HUES48 (cell line): Measurements from ENCODE around the gene SPATA25.
"Not testable (repeated sequence)": the region's sequence is repeated elsewhere in the genome, so short reads cannot be mapped to it uniquely, and the experiment has no call there.

Source experiments
- H3K27ac ChIP-seq: one replicate; pipeline ENCODE4 v1.7.0; 2013; ENCODE audit warnings: low read depth, low read length, inconsistent platforms
- H3K27me3 ChIP-seq: 2 replicates; pipeline ENCODE4 v1.6.1; 2013; ENCODE audit warnings: mild to moderate bottlenecking, low read length; ENCODE audit not compliant: control insufficient read depth, insufficient read depth
- H3K36me3 ChIP-seq: 2 replicates; pipeline ENCODE4 v1.6.1; 2013; ENCODE audit warnings: low read length; ENCODE audit not compliant: control insufficient read depth, insufficient read depth
- H3K4me1 ChIP-seq: 2 replicates; pipeline ENCODE4 v1.6.1; 2013; ENCODE audit warnings: mild to moderate bottlenecking, low read length; ENCODE audit not compliant: control insufficient read depth, insufficient read depth
- H3K4me3 ChIP-seq: 2 replicates; pipeline ENCODE4 v1.5.1; 2013; ENCODE audit warnings: mild to moderate bottlenecking, low read depth, low read length
- H3K9ac ChIP-seq: 2 replicates; pipeline ENCODE4 v1.6.1; 2013; ENCODE audit warnings: mild to moderate bottlenecking, low read depth, low read length, moderate library complexity
- H3K9me3 ChIP-seq: 2 replicates; pipeline ENCODE4 v1.6.1; 2013; ENCODE audit warnings: low read length; ENCODE audit not compliant: control insufficient read depth, insufficient read depth

Gene SPATA25

DNA sequence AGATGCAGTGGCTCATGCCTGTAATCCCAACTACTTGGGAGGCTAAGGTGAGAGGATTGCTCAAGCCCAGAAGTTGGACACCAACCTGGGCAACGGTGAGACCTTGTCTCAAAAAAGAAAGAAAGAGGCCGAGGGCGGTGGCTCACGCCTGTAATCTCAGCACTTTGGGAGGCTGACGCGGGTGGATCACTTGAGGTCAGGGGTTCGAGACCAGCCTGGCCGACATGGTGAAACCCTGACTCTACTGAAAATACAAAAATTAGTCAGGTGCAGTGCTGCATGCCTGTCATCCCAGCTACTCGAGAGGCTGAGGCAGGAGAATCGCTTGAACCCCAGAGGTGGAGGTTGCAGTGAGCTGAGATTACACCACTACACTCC, 13.3 kb downstream of the SPATA25 start:
- not testable (repeated sequence) for H3K27me3 ChIP-seq, H3K27ac ChIP-seq, H3K4me1 ChIP-seq, H3K9me3 ChIP-seq, H3K4me3 ChIP-seq, H3K9ac ChIP-seq
- peaks cover 19% of the 10 kb centered on the region for H3K36me3 ChIP-seq

DNA sequence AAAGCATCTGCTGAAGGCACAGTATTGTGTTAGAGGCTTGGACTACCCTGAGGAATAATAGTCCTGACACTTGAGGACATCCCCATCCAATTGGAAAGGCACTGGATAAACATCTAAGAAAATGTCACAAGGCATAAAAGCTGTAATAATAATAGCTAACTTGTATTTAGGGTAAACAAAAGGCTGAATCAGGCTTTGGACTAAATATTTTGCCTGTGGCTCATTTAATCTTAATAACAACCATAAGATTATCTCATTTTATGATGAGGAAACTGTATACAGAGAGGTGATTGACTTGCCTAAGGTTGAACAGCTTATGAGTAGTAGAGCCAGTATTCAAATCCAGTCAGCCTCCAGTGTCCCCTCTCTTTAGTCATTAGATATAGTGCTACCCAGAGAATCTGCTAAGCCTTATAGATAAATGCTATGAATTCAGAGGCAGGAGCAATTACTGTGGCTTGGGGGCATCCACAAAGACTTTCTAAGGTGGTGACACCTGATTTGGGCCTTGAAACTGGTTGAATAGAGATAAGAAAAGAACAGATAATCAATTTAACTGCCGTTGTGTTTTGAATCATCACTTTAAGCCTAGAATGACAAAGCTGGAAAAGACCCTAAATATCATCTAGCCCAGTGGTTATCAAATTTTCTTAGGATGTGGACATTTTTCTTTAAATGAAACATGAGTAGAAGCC, 13.9 kb downstream of the SPATA25 start:
- Histone ChIP-seq H3K4me3 (no peak overlapping the region), H3K36me3 (peaks cover 19% of the 10 kb centered on the region), H3K9ac (no peak overlapping the region), H3K27ac (no peak overlapping the region), H3K9me3 (no peaks in the 10 kb centered on the region), H3K27me3 (no peaks in the 10 kb centered on the region), H3K4me1 (no peaks in the 10 kb centered on the region)

DNA sequence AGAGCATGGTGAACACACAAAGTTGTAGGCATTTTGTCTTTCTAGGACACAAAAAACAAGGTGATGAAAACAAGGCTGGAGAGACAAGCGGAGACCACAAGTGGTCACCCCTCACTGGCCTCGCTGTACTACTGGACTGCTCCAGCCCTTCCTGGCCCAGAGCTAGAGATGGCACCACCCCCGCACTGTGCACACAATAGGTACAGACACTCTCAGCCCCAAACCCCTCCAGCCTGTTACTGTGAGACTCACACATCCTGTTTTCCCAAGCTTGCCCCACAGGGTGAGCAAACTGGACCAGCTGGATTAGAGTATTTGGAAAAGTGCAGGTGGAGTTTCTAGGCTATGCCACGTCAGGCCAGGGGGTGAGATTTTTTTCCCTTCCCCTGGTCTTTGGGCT, 14.8 kb downstream of the SPATA25 start:
- Histone ChIP-seq H3K4me3 (no peak overlapping the region), H3K4me1 (no peaks in the 10 kb centered on the region), H3K36me3 (peaks cover 11% of the 10 kb centered on the region), H3K9ac (no peak overlapping the region), H3K27me3 (no peaks in the 10 kb centered on the region), H3K9me3 (no peaks in the 10 kb centered on the region), H3K27ac (no peak overlapping the region)

DNA sequence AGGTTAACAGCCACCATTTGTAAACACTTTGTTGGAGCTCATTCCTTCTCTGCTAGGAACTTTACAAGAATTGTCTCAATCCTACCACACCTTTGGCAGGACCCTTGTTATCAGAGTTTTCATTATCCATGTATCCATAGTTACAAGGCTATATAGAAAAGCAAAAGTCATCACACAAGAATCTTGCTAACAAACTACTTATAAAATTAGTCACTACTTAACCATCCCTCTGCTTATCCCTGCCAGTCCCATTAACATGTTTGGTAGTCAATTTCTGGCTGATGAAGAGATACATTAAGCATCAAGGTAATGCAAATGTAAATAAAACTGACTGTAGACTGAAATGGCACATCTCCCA, 19.6 kb downstream of the SPATA25 start:
- no peaks in the 10 kb centered on the region for H3K36me3 ChIP-seq
- H3K27ac ChIP-seq = no peak overlapping the region
- no peaks in the 10 kb centered on the region for H3K4me1 ChIP-seq
- no peaks in the 10 kb centered on the region for H3K9me3 ChIP-seq
- no peaks in the 10 kb centered on the region for H3K27me3 ChIP-seq
- H3K4me3 ChIP-seq = no peak overlapping the region
- no peak overlapping the region for H3K9ac ChIP-seq

DNA sequence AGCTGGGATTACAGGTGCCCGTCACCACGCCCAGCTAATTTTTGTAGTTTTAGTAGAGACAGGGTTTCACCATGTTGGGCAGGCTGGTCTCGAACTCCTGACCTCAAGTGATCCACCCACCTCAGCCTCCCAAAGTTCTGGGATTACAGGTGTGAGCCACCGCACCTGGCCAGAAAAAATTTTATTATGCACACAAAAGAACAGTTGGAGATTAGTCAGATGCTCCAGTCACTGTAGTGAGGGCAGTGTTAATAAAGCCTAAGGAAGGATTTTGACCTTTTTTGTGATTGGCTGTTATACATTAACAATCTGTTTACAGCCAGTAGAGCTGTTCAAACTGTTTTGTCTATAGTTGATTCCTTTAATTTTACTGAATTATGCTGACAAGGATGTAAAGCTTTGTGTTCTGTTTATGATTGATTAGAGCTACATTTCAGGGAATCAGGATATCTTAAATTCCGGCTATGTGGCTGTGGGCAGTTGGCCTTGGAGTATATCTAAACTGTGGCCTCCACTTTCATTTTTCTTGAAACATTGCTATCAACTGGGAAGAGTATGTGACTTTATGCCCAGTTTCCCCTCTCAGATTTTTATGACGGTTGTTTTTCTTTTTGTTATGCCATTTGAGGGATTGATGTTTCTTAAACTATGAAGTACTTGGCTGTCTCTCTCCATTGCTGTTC, 20.1 kb downstream of the SPATA25 start:
- Histone ChIP-seq H3K4me3 (no peak overlapping the region), H3K27ac (no peak overlapping the region), H3K36me3 (no peaks in the 10 kb centered on the region), H3K9ac (no peak overlapping the region), H3K27me3 (no peaks in the 10 kb centered on the region), H3K4me1 (no peaks in the 10 kb centered on the region), H3K9me3 (no peaks in the 10 kb centered on the region)

DNA sequence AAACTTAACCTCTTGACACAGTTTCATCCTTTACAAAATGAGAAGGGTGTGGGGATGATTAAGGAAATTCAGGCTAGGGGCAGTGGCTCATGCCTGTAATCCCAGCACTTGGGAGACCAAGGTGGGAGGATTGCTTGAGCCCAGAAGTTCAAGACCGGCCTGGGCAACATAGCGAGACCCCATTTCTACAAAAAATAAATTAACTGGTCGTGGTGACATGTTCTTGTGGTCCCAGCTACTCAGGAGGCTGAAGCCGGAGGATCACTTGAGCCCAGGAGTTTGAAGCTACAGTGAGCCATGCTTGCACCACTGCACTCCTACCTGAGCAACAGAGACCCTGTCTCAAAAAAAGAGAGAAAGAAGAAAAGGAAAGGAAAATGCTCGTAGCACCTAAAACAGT, 21.0 kb downstream of the SPATA25 start:
- H3K4me3 ChIP-seq = no peak overlapping the region
- no peaks in the 10 kb centered on the region for H3K27me3 ChIP-seq
- no peaks in the 10 kb centered on the region for H3K9me3 ChIP-seq
- H3K9ac ChIP-seq = no peak overlapping the region
- no peak overlapping the region for H3K27ac ChIP-seq
- H3K36me3 ChIP-seq = no peaks in the 10 kb centered on the region
- no peaks in the 10 kb centered on the region for H3K4me1 ChIP-seq

DNA sequence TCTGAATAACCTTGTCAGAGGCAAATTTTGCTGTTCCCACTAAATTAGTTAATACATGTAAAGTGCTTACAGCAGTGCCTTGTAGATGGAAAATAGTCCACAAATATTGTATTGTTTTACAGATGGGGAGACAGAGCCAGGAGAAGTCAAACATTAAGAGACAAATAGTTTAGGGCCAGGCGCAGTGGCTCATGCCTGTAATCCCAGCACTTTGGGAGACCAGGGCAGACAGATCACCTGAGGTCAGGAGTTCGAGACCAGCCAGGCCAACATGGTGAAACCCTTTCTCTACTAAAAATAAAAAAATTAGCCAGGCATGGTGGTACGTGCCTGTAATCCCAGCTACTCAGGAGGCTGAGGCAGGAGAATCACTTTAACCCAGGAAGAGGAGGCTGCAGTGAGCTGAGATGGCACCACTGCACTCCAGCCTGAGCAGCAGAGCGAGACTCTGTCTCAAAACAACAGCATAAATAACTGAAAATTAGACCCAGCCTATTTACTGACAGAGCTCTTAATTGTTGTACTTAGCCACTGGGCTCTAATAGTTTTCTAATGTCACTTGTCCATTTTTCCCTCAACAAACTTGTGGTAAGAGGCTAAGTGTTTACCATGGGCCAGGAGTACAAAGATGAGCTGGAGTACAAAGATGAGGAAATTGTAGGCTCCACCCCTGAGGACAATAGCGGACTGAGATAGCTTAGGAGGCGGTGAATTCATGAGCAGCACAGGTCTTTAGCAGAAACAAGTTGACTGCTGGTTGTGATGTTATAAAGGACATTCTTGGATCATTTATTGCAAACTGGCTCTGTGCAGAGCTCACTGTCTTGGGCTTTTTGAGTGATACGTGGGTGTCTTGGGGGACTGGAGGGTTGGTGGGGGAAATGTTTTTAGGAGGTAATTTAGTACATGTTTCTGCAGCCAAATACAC, 23.6 kb downstream of the SPATA25 start:
- Histone ChIP-seq H3K4me3 (no peak overlapping the region), H3K27me3 (no peaks in the 10 kb centered on the region), H3K9me3 (no peaks in the 10 kb centered on the region), H3K4me1 (peaks cover 11% of the 10 kb centered on the region; the same call in 1 of the 2 replicates), H3K36me3 (no peaks in the 10 kb centered on the region), H3K9ac (no peak overlapping the region), H3K27ac (no peak overlapping the region)

DNA sequence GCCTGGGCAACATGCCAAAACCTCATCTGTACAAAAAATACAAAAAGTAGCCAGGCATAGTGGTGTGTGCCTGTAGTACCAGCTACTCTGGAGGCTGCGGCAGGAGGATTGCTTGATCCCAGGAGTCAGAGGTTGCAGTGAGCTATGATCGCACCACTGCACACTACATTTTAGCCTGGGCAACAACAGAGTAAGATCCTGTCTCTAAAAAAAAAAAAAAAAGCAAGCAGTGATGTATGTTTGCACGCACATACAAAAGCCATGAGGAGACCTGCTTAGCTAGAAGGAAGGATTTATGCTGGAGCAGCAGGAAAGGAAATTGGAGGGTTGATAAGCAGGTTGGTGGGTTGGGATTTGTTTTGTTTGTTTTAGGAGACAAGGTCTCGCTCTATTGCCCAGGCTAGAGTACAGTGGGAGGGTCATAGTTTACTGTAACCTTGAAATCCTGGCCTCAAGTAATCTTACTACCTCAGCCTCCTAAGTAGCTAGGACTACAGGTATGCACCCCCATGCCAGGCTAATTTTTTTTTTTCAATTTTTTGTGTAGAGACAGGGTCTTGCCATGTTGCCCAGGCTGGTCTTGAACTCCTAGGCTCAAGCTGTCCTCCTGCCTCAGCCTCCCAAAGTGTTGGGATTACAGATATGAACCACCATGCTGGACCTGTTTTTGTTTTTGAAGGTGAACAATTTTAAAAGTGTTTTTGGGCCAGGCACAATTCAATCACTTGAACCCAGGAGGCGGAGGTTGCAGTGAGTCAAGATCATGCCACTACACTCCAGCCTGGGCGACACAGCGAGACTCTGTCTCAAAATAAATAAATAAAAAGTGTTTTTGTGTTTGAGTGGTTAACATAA, 26.0 kb downstream of the SPATA25 start:
- no peaks in the 10 kb centered on the region for H3K27me3 ChIP-seq
- no peak overlapping the region for H3K27ac ChIP-seq
- H3K4me1 ChIP-seq = peaks cover 20% of the 10 kb centered on the region; the same call in 1 of the 2 replicates
- H3K36me3 ChIP-seq = no peaks in the 10 kb centered on the region
- H3K4me3 ChIP-seq = no peak overlapping the region
- no peak overlapping the region for H3K9ac ChIP-seq
- no peaks in the 10 kb centered on the region for H3K9me3 ChIP-seq

DNA sequence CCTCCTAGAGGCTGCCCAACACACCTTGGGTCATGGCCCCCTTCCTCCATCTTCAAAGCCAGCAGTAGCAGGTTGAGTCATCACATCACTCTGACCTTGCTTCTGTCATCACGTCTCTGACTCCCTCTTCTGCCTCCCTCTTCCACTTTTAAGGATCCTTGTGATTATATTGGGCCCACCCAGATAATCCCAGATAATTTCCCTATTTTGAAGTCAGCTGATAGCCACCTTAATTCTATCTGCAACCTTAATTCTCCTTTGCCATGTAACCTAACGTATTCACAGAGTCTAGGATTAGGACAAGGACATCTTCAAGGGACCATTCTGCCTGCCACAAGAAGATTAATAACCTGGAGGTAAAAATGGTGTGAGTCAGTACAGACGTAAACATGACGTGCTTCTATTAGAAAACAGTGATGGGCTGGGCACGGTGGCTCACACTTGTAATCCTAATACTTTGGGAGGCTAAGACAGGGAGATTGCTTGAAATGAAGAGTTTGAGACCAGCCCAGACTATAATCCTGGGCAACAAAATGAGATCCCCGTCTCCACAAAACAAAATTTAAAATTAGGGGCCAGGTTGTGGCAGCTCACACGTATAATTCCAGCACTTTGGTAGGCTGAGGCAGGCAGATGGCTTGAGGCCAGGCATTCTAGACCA, 26.7 kb downstream of the SPATA25 start:
- H3K9me3 ChIP-seq = no peaks in the 10 kb centered on the region
- no peak overlapping the region for H3K27ac ChIP-seq
- H3K36me3 ChIP-seq = no peaks in the 10 kb centered on the region
- no peak overlapping the region for H3K4me3 ChIP-seq
- peaks cover 20% of the 10 kb centered on the region; the same call in 1 of the 2 replicates for H3K4me1 ChIP-seq
- H3K27me3 ChIP-seq = no peaks in the 10 kb centered on the region
- H3K9ac ChIP-seq = no peak overlapping the region

DNA sequence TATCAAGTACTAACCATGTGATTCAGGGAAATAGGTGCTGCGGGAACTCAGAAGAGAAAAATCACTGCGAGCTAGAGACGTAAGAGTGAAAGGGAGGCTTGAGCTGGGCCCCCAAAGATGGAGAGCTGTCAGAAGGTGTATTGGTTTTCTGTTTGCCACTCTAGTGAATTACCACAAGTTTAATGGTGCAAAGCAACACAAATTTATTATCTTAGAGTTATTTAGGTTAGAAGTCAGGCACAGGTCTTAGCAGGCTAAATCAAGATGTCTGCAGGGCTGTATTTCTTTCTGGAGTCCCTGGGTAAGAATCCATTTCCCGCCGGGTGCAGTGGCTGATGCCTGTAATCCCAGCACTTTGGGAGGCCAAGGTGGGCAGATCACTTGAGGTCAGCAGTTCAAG, 27.5 kb downstream of the SPATA25 start:
- Histone ChIP-seq H3K9me3 (no peaks in the 10 kb centered on the region), H3K9ac (no peak overlapping the region), H3K4me3 (no peak overlapping the region), H3K27ac (no peak overlapping the region), H3K36me3 (no peaks in the 10 kb centered on the region), H3K27me3 (no peaks in the 10 kb centered on the region), H3K4me1 (peaks cover 23% of the 10 kb centered on the region)
